GM04504 (cell line): ENCODE results near the gene CD52.
A peak's percentile ranks its signal among the peaks of the same experiment; 100 is the strongest.
"Not testable (repeated sequence)": the region's sequence is repeated elsewhere in the genome, so short reads cannot be mapped to it uniquely, and the experiment has no call there.

Source experiments
- DNase-seq: peaks from one replicate; pipeline ENCODE4 v3.0.0-alpha.2; 2012; ENCODE audit warnings: low read depth

Gene CD52

DNA sequence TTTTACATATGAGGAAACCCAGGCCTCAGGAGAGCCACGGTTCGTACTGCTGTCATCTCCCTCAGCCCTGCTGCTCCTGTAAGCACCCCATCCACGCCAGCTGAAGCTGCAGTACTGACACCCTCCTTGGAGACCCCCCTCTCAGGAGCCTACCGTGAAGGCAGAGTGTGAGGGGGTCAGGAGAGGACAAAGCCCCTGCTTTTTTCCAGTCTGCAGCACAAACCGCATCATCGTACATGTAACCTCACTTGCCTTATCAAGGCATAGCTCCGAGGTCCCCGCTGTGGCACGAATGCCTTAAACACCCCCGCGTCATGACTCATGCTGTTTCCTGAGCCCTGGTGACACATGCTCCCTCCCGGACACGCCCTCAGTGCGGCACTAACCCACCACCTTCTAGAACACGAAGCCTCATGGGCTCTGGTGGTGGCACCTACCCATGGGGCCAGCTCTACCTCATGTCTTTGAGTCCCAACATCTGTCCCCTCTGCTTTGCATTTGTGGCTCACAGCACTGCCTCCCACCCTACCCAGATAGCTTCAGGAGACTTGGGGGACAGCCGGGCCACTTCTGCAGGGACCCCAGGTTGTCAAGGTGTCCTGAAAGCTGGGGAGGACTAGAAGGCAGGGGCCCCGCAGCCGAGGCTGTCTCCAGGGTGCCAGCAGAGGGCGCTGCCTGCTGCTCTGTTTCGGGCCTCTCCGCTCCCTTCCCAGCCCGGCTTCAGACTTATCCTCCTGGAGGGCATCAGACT lies 33.0 kb upstream of the CD52 start:
- peak; percentile 82 for DNase-seq

DNA sequence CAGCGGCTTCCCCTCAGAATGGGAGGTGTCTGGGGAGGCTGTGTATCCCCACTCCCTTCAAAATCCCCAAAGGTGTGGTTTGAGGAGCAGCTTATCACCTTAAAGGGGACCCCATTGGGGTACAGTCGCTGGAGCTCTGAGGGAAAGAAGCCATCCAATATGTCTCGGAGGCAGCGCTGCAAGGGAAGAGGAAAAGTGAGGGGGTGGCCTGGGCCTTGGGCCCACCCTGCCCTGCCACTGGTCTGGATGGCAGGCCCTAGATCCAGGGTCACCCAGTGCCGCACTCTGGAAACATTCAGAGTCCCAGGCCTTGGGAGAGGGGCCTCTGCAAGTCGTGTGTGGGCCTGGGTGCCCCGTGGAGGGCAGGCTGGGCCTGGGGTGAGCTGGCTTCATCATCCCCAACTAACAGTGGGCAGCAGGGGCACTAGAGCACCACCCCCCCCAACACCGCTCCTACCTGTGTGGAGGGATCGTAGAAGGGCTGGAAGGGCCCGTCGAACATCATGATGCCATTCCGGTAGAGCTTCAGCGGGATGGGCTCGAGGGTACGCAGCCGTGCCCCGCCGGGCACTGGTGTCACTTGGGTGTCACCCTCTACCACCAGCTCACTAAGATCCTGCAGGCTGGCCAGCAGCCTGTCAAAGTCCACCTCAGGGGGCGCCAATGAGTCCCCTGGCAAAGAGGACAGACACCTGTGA lies 32.2 kb upstream of the CD52 start:
- no peak for DNase-seq

DNA sequence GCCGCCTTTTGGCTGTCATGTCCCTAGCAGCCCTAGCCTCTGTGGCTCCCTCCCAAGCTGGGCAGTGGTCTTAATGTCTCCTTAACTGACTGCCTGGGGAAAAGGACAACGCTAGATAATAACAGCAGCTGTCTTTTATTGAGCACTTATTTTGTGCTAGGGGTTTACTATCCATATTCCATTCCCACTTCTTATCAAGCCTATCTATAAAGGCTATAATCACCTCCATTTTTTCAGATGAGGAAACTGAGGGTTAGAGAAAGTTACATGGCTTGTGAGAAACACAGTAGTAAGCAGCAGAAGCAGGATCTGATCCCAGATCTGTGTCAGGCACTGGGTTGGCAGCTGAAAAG lies 31.7 kb upstream of the CD52 start:
- DNase-seq: no peak

DNA sequence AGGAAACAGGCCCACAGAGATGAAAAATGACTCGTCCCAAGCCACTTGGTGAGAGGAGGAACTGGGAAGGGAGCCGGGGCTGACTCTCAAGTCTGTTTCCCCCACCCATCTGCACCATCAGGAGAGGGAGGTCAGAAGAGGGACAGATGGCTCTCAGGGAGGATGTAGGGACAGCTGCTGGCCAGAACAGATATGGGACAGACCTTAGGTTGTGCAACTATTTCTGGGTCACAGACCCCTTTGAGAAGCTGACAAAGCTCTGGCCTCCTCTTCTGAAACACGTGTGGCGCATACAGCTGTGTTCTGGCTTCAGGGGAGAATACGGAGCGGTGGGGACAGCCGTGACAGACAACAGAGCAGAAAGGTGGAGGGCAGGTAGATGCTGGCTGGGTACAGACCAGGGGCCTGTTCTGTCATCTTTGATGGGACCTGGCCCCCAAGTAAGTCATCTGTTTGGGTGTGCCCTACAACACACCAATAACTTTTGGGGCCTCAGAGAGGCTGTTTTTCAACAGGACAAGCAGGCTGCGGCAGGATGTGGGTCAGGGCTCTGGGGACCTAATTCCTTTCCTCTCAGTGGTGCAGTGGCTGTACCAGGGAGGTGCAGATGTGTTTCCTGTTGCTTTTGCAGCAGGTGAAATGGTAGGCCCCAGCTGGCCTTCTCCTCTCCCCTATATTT lies 30.6 kb upstream of the CD52 start:
- DNase-seq: no peak

DNA sequence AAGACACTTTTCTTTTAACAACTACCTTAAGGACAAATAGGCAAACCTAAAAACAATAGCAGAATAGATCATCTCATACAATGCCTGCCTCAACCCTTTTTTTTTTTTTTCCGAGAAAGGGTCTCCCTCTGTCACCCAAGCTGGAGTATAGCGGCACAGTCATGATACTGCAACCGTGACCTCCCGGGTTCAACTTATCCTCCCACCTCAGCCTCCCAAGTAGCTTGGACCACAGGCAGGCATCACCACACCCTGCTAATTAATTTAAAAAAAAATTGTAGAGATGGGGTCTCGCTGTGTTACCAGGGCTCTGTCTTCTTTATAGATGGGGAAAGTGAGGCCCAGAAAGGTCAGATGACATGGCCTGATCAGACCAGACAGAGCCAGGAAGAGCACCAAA lies 29.9 kb upstream of the CD52 start:
- DNase-seq: no peak

DNA sequence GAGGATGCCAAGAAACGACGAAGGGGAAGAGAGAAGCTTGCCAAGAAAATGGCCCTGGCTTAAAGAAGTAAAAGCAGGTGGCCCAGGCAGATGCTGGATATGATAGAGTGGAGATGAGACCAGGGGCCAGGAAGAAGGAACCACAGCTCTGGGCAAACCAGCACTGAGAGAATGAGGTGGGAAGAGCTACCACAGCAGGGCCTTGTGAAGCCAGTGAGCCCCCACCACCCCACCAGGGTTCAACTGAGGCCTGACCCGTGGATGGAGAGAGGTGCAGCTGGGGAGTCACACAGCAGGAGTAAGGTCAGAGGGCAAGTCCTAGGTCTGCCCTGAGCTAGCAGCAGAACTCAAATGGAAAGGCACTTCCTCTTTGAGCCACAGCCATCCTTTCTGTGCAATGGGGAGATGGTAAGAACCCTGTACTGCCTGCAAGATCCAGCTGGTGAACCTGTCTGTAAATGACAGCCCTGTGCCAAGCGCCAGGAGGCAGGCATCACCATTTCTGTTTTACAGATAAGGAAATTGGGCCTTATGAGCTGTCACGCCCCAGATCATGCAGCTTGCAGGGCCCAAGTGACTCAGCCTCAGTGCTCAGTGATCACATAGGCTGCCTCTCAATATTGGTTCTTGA lies 29.3 kb upstream of the CD52 start:
- DNase-seq: no peak

DNA sequence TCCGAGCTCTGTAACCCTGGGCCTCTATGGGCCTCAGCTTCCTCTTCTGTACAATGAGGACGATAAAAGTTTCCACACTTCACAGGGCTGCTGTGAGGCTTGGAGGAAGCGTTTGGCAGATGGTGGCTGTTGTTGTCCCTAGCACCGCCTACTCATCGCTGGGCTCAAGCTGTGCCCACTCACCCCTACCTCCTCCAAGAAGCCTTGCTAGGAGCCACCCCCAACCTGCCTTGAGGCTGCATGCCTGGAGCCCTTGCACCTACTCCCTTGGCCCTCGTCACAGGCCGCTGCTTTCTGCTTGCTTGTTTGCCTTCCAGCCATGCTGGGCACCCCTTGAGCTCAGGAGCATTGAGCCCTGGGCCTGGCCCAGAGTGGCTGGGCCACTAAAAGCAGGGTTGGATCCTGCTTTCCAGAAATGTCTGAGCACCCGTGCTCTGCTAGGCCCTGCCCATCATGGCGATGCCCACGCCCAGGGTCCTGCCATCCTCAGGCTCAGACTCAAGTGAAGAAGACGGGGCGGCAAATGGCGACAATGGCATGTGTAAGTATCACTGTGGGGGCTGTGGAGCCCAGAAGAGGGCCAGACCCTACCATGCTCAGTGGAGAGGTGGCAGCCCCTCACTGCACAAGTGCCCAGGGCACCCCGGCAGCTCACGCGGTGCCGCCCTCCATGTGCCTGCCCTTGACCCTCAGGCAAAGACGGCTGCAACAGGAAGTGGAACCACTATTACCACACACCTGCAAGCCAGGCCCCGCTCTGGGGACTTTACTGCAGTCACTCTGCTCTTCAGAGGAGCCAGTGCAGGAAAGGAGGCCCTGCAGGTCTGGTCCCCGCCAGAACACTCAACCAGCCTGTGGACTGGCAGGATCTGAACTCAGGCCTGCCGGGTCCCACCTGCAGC lies 28.3 kb upstream of the CD52 start:
- DNase-seq: no peak

DNA sequence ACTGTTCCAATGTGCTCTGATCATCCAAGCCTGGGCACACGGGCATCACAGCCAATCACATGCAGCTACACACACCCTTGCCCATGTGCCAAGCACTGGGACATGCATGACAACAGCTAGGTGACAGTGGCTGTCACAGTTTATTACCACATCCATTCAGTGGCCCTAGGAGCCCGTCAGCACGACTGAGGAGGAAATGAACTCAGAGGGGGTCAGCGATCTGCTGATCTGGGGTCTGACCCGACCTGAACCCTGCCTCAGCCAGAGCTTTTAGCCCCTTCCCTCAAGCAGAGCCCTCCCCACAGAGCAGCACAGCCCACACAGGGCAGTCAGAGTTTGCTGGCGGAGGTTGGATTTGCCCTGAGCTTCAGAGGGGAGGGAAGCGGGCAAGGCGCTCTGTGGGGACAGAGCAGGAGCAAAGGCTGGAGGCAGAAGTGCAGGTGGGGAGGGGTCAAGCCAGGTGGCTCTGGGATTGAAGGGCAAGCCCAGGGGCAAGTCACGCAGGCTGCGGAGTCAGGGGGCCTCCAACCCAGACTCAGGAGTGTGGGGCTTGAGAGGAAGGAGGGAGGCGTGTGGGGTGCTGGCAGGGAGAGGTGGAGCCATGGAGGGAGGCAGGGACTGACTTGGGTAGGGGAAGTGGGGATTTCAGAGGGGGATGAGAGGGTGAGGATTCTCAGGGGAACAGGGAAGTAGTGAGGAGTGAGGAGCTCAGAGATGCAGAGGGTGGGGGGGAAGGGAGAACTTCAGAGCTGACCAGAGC lies 27.5 kb upstream of the CD52 start:
- DNase-seq: no peak

DNA sequence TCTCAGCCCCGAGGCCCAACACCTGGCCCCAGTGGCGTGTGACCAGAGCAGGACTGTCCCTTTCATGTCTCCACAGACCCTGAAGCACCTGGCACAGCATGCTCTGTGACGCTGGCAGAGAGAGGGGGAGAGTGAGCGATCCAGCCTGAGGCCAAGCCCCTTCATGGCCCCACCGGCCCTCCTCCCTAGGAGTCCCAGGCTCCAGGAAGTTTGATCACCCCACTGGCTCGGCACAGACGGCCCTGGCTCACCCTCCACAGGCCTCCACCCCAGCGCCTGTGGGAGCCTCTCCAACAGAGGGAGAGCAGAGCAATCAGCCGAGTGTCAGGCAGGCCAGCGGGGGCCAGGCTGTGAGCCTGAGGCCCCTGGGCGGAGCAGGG lies 26.9 kb upstream of the CD52 start:
- no peak for DNase-seq

DNA sequence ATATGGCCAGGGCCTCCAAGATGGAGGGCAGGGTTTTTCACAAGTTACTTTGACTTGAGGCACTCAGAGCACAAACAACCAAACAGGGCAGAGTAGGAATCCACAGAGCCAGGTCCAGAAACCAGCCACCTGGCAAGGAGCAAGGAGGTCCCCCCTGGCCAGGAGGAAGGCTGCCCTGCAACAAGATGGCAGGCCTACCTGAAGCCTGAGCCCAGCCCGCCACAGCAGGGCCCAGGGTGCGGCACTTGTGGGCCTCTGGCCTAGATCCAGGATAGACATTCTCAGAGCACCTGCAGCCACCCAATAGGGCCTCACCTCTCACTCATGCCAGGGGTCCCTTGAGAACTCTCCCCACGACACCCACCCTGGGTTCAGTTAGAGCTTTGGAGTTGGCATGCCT lies 26.3 kb upstream of the CD52 start:
- DNase-seq: no peak

DNA sequence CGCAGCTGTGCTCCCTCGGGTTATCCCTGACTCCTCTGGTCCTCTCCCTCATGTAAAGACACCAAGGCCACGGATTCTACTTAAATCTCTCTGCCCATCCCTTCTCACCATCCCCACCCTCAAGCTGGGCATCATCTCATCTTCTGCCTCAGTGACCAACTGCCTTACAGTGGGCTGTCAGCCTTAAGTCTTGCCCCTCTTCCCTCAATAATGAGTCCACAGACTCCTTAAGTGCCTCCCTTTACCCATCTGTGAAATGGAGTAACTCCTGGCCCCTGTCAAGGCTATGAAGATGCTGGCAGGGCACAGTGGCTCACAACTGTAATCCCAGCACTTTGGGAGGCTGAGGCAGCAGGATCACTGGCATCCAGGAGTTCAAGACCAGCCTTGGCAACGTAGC lies 25.8 kb upstream of the CD52 start:
- no peak for DNase-seq

DNA sequence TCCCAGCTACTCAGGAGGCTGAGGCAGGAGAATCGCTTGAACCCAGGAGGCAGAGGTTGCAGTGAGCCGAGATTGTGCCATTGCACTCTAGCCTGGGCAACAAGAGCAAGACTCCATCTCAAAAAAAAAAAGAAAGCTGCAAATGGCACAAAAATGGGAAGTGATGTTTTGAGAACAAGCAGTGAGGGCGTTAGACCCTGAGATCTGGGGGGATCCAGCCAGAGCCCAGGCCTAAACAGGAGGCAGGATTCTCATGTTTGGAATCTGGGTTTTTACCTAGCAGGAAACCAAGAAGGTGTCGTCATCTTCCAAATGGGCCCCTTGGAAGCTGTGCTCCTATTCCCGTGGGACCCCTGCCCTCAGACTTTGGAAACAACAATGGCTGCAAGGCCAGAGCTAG lies 25.0 kb upstream of the CD52 start:
- DNase-seq: not testable (repeated sequence)

DNA sequence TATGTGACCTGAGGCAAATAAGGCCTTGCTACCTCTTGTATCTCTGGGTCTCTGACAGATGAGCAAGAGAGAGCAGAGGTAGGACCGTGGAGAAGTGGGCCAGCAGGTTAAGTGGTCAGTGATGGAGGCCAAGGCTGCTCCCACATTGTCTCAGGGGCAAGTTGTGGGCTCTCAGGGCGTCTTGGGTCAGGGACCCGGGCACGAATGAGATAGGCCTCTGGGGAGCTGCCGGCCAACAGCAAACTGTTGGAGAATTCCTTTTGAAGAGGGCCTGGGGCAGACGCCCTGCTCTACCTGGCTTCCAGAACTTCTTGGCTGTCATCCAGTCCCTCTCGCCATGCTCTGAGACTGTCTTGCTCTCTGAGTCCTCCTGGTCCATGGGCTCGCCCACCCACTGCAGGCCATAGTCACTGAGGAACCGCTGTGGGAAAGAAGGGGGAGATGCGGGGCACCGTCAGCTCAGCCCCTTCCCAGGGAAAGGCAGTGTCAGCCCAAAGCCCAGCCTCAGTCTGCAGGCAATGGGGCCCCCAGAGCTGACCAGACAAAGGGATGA lies 23.8 kb upstream of the CD52 start:
- no peak for DNase-seq

DNA sequence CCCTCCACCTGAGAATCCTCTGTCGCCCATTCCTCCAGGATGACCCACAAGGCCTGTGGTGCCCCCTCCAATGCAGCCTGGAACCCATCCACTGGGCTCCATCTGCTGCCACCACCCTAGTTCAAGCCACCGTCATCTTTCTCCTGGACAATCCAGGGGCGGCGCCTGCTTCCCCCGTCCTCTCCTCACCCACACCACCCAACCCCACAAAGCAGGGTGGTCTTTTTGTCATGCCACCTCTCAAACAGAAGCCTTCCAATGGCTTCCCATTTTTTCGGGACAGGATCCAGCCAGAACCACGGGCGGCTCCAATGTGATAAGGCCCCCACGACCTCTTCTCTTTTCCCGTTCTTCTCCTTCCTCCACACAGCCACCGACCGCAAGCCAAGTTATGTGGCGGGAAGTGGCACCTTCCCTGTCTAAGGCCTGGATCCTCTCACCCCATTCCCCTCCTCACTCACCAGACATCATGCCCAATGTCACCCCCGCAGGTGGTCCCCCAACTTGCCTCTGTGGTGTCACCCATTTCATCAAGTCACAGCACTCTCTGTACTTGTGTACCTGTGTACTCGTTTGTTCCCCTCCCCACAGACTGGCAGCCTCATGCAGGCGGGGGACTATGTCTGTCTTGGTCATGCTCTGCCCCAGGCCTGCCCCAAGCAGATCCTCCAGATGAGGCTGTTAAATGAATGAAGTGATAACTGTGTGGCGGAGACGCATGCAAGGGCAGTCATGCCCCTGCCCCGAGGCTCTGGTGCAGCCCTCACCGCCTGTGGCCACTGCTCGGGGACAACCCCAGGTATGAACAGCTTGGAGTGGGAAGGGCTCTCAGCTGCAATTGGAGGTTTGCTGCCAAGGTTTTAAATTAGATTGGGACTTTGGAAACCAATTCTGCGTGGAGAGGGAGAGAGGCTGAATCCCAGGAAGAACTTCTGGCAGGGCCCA lies 22.3 kb upstream of the CD52 start:
- DNase-seq: no peak

DNA sequence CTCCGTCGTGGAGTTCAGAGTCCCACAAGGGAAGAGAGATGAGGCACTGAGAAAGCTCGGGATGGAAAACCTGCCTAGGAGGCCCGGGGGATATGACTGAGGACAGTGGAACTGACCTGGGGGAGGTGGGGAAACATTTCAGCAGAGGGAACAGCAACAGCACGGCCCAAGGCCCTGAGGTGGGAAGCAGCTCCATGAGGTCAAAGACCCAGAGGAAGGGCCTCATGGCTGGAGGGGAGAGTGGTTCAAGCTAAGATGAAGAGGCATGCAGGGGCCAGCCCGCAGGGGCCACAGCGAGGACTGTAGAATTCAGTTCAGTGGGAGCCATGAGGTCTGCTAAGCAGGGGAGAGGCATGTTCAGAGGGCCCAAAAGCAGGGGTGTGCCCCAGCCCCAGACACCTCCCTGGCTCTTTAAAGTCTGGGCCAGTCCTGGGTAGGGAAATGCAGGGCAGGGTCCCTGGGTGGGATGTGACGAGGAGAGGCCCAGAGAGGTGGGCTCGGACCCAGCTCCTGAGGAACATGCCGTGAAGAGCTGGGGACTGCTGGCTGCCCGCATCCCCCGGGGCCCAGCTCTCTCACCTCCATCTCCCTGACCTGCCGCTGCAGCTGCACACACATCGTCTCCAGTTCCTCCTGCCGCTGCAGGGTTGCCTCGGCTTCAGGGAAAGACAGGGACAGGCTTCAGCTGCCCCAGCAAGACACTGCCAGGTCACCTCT lies 21.3 kb upstream of the CD52 start:
- DNase-seq: no peak

DNA sequence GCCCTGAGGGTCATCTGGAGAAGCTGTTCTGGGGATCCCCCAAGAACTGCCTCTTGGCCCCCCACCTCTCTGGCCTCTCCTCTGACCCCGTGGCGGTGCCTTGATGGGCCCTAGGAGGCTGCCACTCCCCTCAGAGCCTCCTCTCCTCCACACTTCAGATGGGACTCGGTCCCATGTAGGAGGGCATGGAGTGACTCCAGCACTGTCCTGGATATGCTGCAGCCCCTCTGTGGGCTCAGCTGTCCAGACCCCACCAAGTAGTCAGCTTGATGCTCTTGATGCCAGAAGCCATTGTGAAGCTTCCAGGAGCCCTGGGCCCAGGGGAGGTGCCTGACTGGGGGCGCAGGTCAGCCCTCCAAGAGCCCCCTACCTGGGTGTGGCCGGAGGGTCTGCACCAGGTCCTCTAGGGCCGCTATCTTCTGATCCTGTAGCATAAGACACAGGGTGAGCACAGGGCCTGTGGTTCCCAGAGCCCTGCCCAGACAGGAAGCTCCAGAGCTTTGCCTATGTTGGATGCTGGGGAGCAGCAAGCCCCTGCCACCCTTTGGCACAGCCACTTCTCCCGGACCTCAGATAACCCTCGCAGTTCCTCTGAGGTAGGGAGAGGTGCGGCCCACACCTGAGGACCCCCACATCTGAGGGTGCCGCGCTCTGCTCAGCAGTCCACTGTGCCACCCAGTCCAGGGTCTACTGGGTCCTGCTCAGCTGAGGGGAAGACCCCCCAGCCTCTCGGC lies 20.5 kb upstream of the CD52 start:
- no peak for DNase-seq

DNA sequence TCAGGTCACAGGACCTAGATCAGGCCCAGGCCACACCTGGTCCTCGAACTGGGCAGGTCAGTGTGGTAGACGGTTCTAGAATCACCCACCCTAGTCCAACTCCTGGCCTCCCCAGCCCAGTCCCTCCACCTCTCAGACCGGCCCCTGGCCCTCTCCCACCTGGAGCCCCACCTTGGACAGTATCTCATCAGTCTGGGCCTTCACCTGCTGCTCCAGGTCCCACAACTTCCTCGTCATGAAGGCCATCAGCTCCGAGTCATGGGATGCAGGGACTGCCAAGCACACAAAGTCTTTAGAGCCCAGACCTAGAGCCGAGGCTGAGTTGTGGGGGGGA lies 20.0 kb upstream of the CD52 start:
- DNase-seq: no peak

DNA sequence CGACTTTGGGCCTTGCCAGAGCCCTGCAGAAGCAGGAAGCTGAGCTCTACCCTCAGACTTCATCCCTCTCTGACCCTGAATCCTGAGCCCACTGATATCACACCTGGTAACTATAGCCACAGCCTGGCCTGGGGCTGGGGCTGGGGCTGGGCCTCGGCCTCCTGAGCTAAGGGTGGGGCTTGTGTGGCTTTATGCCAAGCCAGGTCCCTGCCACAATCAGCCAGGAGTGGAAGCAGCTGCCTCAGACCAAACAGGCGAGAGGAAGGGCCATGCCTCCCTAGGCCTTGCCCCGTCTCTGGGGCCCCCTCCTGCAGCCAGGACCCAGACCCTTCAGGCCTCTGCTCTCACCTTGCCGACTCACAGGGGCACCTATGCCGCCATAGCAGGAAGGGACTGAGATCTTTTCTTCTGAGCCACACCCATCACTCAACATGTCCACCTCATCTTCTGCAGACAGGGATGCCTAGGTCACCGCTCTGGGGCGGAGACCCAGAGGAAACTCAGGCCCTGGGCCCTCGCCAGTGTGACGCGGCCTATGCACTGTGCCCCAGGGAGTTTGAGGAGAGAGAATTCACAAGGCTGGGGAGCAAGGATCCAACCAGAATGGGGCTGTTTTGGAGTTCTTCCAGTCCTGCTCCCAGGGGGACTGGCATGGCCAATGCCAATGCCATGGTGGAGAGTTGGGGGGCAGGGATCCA lies 17.0 kb upstream of the CD52 start:
- DNase-seq: no peak
